GM10266 (cell line): Measurements from ENCODE around the gene RNF212.

Experiments
- DNase-seq: peaks from one replicate; pipeline ENCODE4 v3.0.0; 2012; ENCODE audit errors: extremely low spot score
- CTCF ChIP-seq: IDR thresholded peaks from 2 replicates; pipeline ENCODE4 v1.5.1; 2012; ENCODE audit warnings: mild to moderate bottlenecking, low read depth; ENCODE audit not compliant: control insufficient read depth, insufficient read depth; ENCODE audit errors: missing control alignments

The RNF212 gene

GRCh38 chr4:1113311-1114009, at the start of gene RNF212:
RNF212 (minus strand) TSS chr4:1113564; CDS start chr4:1113464, 100 bp downstream.
- DNase-seq, result no peak
- TF ChIP-seq CTCF, result no peak

- DNase-seq, result no peak
- TF ChIP-seq CTCF, result no peak
Observed at GRCh38 chr4:1160351-1160750, 47.0 kb upstream of the RNF212 start.

- DNase-seq, result no peak
- TF ChIP-seq CTCF, result no peak
Observed at GRCh38 chr4:1156069-1156468, 42.7 kb upstream of the RNF212 start.

- no peak for TF ChIP-seq CTCF
- DNase-seq, result no peak
Observed at GRCh38 chr4:1155314-1155713, 42.0 kb upstream of the RNF212 start.

GRCh38 chr4:1154523-1155182, 41.3 kb upstream of the RNF212 start:
- DNase-seq, result no peak
- no peak for TF ChIP-seq CTCF

- no peak for TF ChIP-seq CTCF
- no peak for DNase-seq
Observed at GRCh38 chr4:1154126-1154522, 40.8 kb upstream of the RNF212 start.

- TF ChIP-seq CTCF, result no peak
- DNase-seq, result no peak
Observed at GRCh38 chr4:1153567-1154090, 40.3 kb upstream of the RNF212 start.
